Measurements from ENCODE around the gene HMCN1.

DNA sequence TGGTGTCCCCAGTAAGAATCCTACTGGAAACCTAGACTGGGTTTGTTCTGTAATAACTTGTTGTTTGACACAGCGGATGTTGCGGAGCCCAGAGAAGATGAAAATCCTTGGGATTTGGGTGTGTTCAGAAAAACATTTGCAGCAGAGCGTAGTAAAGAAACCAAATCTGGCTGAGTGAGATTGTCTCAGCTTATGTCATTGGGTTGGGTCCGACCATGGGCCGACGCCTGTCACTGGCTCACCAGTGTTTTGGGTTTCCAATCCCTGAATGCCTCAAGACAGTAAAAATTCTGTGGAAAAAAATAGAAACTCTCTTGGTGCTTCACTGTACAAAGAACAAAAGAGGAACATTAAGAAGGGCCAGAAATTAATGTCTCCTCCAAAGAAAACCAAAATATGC, 494.6 kb downstream of the HMCN1 start:
- no peak for TF ChIP-seq ZFX (IDR thresholded peaks at IDR 0.05; ENCODE audit: borderline replicate concordance)
- TF ChIP-seq, protein P1, sequence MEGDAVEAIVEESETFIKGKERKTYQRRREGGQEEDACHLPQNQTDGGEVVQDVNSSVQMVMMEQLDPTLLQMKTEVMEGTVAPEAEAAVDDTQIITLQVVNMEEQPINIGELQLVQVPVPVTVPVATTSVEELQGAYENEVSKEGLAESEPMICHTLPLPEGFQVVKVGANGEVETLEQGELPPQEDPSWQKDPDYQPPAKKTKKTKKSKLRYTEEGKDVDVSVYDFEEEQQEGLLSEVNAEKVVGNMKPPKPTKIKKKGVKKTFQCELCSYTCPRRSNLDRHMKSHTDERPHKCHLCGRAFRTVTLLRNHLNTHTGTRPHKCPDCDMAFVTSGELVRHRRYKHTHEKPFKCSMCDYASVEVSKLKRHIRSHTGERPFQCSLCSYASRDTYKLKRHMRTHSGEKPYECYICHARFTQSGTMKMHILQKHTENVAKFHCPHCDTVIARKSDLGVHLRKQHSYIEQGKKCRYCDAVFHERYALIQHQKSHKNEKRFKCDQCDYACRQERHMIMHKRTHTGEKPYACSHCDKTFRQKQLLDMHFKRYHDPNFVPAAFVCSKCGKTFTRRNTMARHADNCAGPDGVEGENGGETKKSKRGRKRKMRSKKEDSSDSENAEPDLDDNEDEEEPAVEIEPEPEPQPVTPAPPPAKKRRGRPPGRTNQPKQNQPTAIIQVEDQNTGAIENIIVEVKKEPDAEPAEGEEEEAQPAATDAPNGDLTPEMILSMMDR (IDR thresholded peaks at IDR 0.05): no peak

Measured in 22Rv1 (cell line).